HG02798 (cell line): ENCODE measurements around the gene NECTIN1.

Source experiments
- ATAC-seq: cut with Tn5 transposase; IDR thresholded peaks from one replicate; pipeline ENCODE4 v1.9.1; 2021; ENCODE audit warnings: mild to moderate bottlenecking; ENCODE audit not compliant: unreplicated experiment, poor library complexity

Gene NECTIN1

DNA sequence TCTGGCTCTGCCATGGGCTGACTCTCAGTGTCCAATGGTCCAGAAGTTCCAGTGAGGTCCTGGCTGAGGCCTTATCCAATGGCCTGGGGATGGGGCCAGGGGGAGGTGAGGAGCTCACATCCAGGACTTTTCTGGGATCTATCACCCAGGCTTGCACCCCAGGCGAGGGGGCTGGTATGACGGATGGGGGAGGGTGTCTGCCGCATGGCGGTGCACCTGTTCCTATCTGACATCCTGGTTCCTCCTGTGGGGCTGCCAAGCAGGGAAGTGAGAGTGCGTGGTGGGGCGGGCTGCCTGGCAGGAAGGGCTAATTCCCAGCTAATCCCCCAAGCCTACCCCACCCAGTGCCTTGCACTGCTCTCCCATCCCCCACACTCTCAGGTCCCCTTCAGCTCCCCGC, 102.1 kb downstream of the NECTIN1 start:
- ATAC-seq, result no peak

DNA sequence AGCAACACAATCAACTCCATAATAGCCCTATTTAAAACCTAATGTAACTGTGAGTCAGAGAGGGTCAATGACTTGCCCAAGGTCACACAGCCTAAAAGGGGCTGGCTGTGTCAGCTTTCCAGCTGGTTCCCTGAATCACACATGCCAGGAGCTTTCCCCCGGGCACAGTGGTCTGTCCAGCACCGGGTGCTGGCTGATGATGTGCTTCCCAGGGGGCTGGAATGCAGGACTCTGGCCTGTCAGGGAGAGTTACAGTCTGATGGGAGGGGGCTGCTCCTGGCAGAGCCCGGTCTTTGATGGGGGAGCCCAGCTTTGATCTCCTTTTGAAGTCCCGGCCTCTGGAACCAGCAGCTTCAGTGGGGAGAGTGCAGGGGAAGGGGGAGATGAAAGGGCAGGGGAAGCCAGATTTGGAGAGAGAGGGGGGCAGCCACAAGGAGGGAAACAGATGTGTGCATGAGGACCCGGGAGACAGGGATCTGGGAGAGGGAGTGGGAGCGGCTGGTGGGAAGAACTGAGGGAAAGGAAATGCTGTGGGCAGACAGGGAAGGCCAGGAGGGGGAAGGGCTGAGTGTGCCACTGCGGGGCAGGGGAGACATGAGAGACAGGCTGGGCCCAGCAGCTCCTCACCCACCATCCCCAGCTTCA, 102.7 kb downstream of the NECTIN1 start:
- ATAC-seq, result no peak

DNA sequence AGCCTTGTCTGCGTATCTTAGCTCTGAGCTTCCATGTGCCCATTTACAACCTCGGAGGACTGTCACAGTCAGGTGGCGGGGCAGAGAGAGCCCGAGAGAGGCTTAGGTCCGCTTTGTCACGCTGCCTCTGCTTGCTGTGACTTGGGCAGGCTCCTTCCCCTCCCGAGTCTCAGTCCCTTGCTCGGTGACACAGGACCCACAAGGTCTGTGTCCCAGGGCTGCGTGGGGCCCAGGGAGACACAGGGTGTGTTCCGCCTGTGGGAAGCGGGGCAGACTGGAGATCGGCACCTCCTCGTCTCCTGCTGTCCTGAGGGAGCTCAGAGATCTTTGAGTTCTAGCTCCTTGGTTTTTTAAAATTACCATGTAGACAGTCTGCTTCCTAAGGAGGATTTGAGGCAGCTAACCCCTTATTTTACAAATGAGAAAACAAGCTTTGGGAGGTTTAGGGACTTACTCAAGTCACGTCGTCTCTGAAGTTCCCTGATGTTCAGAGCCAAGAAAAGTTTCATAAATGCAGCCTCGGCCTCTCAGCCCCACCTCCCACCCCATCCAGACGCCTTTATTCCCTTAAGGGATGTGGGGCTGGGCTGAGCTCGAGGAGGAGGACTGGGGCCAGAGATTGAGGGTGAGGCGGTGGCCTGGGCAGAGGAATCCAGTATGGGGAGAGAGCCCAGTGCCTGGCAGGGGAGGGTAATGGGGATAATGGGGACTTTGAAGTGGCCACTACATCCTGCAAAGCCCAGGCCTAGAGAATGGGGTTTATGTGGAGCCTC, 103.6 kb downstream of the NECTIN1 start:
- no peak for ATAC-seq

DNA sequence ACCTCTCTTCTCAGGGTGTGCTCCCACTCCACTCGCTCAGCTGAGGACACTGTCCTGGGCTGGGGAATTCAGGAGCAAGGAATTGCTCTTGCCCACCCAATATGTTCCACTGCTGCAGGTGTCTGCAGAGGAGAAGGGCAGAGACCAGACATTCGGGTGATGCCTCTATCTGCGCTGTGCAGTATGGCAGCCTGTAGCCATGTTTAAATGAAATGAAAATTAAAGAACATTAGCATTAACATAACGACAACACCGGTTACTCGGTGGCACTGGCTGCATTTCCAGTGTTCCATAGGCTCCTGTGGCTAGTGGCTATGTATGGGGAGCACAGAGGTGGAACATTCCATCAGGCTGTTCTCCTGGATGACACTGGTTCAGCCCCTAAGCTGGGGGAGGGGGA, 104.4 kb downstream of the NECTIN1 start:
- ATAC-seq, result no peak

DNA sequence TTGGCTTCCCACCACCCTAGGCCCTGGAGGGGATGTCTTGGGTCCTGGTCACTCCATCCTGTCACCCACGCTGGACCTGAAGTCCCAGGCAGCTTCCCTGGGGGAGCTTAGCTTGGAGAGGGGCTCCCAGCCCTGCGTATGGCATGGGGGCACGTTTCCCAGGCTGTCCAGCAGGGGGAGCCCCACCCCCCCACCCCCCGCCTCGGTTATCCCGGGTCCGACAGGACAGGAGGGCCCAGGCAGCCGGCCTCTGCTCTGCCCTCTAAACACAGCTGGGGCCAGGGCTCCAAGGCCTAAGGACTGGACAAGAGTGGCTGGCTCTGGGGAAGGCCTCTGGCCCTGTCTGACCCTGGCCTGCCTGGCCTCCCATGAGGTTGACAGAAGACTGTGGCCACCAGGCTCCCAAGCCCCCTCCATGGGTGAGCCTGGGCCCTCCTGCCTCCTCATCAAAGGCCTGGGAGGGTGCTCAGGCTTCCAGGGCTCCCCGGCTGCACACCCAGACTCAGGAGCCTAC, 104.8 kb downstream of the NECTIN1 start:
- no peak for ATAC-seq

DNA sequence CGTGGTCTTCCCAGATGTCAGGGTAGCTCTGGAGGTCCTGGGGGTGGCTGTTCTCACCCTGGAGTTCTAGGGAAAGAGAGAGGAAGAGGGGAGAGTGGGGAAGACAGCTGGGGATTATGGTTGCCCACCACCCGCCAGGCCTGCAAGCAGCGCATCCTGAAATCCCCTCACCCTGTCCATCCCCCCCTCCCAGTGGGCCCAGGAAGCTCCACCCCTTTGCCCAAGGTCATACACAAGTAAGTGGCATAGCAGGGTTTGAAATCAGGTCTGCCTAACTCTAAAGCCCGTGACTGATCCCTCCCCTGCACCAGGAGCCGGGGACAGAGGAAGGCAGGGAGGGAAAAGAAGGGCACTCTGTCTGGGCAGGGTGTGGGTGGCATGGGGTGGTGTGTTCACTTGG, 105.3 kb downstream of the NECTIN1 start:
- no peak for ATAC-seq

DNA sequence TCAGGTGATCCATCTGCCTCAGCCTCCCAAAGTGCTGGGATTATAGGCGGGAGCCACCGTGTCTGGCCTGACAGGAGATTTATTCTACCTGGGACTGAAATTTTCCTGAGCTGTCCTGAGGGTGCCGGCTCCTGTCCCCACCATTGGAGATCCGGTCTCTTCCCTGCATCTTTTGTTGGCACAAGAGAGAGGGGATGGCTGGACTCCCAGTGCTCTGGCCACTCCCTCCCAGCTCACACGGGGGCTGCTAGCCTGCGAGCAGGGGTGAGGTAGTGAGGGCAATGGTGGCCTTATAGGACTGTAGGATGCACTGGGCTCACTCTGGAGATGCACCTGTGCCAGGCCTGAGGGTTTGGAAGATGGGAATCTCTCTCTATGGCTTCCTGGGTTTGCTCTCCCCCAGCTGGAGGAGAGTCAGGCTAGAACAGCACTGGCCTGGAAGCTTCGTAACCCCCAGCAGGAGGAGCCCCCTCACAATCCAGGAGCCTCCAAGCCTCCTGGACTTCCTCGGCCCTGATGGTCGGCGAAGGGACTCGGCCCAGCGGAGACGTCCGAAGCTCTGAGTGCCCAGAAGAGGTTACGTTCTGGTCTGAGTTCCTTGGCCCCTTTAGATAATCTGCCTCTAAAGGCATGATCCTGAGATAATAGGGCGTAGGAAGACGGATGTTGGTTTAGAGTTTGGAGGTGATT, 106.4 kb downstream of the NECTIN1 start:
- ATAC-seq, result no peak

DNA sequence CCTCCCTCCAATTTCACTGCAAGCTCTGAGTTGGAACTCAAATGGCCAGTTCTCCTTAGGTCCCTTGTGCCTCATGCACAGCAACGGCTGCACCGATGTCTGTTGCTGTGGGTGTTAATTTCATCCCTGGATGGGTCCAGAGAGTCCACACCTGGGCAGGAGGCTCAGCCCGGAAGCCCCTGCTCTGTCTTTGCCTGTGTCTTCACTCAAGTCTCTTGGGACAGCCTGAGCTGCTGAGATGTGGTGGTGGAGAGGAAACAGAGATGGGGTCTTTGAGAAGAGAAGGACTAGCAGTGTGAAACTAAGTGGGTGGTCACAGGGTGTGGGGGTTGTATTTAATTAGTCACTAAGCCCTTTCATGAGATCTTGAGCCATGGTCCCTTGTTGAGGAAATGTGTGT, 109.3 kb downstream of the NECTIN1 start:
- ATAC-seq, result no peak

DNA sequence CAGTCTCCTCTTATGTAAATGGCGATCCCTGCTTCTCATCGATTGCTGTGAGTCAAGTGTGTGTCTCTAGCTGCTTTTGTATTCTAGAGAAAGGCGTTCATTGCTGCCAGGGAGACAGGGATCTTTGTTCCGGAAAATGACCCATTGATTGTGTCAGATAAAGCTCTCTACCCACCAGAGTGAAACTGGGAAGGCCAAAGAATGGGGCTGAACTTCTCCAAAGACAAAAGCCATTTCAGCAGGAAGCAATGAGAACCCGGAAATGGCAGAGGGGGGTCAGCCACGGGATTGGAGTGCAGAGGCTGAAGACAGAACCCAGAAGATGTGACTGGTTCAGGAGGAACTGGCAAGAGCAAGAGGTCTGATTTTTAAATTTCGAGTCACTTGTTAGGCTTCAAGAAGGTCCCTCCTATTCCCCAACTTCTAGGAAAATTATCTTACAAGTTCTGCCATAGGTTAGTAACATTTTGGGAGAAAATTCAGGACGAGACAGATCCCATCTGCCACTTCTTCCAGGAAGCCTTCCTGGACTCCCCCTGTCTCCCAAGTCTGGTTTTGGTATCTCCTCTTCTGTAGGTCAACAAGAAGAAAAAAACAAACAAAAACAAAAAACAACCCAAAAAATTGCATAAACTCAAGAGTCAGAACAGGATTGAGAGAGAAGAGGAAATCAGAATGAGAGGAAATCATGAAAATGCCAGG, 110.6 kb downstream of the NECTIN1 start:
- ATAC-seq, result no peak

DNA sequence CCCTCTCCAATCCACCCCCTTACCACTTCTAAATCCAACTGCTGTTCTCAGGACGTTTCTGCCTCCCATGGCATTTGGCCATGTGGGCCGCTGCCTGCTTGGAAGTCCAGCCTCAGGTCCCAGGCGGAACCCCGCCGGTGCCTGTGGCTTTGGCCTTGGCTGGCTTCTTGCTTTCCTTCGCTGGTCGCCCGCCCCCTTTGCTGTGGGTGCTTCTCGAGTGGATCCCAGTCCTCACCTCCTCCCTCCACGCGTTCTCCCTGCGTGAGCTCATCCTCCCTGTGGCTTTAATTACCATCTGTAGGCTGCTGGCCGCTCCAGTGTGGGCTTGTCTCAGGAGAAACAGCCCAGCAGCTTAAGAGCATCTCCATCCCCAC, 111.7 kb downstream of the NECTIN1 start:
- ATAC-seq, result no peak

DNA sequence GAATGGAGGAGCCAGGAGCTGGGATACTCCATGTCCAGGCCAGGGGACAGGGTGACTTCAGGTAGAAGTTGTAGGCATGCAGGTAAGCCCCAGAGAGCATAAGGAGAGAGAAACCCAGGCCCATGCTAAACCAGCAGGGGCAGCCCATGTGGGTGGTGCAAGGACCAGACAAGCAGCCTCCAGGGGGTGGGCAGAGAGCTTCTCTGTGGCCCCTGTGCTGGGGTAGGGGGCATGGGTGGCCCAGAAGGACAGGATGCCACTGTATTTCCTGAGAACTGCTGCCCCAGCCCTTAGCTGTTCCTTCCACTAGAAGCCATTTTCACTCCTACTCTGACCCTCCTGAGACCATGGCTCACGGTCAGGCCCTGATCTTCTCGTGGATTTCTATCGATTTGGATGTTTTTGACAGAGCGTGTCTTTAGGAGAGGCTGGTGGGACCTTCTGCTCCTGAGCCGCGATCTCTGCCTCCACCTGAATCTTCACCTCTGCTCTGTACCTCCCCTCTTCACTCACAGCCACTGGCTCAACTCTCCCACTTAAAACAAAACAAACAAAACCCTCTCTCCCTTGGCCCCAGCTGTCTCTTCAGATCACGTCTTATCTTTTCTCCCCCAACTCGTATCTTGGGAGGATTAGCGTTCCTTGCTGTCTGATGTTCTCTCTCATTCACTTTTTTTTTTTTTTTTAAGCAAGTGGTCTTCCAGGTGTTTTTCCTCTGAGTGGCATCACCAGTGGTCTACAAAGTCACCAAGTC, 112.2 kb downstream of the NECTIN1 start:
- no peak for ATAC-seq

DNA sequence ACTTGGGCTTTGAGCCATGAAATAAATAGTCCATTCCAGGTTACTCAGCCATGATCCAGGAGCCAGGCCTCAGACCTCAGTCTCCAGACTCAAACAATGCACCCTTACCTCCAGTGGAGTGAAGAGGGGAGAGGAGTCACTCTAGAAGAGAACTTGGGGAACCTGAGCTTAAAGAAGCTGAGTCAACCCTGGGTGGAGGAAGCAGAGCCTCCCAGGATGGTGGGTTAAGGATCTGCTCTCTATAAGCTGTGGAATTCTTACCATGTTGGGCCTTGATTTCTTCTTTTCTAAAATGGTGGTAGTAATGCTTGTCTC, 113.2 kb downstream of the NECTIN1 start:
- ATAC-seq, result no peak

DNA sequence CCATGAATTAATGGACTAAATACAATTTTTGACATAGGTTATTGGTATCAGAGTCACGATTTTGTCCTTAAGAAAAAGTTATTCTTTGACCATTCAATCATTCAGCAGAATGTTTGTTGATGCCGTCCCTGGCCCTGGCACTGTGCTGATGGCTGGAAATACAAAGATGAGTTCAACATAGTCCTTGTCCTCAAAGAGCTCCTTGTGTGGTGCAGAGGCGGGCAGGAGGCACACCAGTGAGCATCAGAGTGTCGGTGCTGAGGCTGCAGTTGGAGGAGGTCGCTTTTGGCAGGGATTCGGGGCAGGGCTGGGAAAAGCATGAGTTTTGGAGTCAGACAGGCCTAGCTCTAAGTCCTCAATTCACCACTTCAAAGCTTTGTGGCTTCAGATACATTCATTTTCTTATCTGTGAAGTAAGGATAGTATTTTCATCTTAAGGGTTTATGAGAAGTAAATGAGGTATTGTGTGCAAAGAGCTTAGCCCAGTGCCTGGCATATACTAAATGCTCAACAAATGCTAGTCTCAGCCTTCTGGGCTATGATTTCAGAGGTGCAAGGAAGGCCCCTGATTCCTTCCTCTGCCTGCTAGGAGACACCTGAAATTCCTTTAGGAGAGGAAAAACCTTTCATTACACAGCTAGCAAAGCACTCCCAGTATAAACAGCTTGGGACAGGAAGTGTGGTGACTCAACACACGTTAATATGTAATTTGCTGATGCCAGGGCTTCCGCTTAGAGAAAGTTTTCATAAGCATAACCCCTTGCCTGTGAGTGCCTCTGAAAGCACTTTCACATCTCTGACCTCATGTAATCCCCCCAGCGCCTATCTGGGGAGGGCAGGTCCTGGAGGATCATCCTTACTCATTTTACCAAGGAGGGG, 113.8 kb downstream of the NECTIN1 start:
- peak; percentile 61 for ATAC-seq

DNA sequence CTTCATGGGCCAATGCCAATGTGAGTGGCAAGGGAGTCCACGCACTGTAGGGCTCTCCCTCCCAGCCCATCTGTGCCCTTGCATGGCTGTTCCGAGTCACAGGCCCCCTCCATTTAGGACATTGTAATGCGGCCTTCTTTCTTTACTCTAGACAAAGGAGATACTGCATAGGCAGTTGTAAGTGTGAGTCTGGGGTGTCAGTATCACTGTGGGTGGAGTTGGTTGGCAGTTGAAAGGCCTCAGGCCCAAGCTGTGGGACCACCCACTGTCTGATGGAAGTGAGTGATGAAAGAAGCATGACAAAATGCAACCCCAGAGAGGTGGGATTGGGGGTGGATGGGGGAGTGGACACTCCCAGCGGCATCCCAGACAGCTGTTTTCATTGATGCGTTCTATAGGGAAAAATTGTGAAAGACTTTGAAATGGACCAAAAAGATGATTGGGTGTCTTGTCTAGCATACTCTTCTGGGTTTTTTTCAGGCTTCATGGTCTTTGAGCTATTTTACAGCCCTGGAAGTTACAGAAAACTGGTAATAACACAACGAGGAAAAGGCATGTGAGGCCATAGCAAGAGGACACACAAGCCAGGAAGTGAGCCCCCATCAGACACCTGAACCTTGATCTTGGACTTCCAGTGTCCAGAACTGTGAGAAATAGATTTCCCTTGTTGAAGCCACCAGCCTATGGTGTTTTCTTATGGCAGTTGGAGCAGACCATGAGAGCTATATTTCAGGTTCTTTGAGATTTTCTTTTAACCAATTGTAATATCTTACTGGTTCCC, 114.6 kb downstream of the NECTIN1 start:
- no peak for ATAC-seq

DNA sequence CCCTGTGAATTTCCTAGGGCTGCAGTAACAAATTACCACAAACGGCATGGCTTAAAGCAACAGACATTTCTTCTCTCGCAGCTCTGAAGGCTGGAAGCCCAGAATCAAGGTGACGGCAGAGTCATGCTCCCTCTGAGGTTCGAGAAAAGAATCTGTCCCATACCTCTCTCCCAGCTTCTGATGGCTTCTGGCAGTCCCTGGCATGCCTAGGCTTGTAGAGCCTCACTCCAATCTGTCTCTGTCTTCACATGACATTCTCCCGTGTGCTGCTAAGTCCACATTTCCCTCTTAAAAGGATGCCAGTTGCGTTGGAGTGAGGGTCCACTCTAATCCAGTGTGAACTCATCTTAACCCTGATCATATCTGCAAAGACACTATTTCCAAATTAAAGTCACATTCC, 116.2 kb downstream of the NECTIN1 start:
- ATAC-seq, result no peak

DNA sequence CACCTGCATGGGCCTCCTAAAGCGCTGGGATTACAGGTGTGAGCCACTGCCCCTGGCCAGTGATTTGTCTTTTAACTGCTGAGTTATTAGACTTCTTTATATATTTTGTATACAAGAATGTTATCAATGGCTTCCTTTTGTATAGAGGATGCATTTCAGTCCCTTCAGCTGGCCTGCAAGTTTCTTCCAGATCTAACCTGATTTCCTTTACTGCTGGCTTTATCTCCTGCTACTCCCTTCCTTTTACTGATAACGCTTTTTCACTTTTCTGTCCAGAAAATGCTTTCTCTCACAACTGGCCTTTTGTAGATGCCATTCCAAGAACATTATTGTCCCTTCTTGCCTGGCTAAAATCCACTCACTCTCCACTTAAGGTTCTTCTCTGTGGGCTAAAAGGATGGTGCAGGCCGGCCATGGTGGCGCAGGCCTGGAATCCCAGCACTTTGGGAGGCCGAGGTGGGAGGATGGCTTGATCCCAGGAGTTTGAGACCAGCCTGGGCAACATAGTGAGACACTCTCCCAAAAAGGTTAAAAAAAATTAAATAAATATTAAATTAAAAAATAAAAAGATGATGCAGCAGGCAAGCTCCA, 118.1 kb downstream of the NECTIN1 start:
- no peak for ATAC-seq

DNA sequence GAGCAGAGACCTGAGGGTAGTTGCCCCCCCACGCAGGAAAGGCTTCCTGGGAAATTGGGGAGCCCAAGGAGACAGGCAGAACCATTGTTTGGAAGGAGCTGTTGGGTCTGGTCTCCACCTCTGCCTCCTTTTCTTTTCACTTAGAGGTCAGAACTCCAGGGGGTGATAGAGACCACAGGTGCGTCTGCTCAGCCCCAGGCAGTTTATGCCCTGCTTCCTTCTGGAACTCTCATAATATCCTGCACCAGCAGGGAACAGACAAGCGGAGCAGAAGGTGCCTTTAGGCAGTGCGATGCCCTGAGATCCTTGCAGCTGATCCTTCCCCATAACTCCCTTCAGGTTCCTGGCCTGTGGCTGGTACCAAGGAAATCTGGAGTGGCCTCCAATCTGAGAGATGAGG, 120.2 kb downstream of the NECTIN1 start:
- no peak for ATAC-seq

DNA sequence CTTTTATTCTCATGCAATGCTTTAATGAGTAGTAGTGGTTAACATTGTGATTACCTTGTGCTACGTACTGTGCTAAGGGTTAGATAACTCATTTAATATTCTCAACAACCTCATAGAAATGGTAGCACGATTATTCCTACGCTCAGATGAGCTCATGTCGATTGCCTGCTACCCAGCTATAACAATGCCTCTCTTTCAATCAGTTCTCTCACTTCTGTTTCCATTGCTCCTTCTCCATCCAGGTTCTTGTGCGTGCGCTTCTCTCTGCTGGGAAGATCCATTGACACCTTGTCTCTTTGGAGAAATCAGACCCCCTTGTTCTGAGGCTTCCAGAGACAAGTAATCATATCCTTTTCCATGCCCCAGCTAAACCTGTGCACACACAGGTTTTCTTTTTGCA, 120.8 kb downstream of the NECTIN1 start:
- ATAC-seq, result no peak
